NCI-H460 (cell line): ENCODE results near the gene UBE2E2. TPM values are rescaled to one million over a fixed set of nuclear protein-coding genes. Genes with fewer than 3 reads are reported as not detected.

Experiments
- DNase-seq: peaks from one replicate; pipeline ENCODE4 v3.0.0-alpha.2; 2016; ENCODE audit warnings: low read depth; ENCODE audit errors: extremely low read depth
- total RNA-seq: library from RNA; depleted of rRNA; stranded (reverse); fragments of >200 nt; shearing (Covaris generic); gene quantifications from 2 replicates; pipeline ENCODE4 v1.2.3, GENCODE V29; 2014

The UBE2E2 gene
- total RNA-seq, 1 experiment from 2014 or later: 35.5 TPM

DNA sequence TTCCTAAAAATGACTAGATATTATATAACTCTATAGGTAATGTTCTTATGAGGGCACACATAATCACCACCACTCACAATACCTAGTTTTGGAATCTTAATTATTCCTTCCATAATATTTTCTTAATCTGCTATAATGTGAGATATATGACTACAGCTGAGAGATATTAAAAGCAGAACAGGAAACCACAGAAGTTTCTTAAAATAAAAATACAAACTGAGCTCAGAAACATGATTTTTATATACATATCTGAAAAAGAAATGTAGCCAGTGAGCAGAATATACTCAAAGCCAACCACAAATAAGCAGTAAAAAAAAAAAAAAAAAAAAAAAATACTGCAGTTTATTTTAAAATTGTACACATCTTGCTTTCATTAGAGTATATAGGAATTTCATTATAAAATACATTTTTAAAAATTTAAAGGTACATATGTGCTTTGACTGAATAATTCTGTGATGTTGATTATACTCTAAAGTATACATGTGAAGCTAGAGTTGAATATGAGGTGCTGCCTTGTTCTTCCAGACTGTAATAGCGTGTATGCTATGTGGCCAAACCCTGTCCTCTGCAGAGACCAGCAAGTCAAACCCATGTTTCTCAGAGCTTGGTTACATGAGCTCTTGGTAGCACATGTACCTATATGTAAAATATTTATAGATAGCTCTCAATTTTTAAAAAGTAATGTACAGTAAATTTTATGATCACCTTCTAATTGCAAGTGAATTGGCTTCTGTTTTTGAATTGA is 175.0 kb downstream of the UBE2E2 start:
- DNase-seq: no peak

DNA sequence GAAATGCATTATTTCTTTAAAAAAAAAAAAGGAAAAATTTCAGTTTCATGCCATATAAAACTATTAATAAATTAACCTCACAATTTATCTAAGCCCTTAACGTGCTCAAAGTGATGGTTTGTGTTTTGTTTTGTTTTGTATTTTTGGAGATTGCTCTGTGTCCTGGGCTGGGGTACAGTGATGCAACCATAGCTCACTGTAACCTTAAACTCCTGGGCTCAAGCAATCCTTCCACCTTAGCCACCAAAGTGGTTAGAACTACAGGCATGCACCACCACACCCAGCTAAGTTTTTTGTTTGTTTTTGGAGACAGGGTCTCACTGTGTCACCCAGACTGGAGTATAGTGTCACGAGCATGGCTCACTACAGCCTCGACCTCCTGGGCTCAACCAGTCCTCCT is 180.7 kb downstream of the UBE2E2 start:
- no peak for DNase-seq

DNA sequence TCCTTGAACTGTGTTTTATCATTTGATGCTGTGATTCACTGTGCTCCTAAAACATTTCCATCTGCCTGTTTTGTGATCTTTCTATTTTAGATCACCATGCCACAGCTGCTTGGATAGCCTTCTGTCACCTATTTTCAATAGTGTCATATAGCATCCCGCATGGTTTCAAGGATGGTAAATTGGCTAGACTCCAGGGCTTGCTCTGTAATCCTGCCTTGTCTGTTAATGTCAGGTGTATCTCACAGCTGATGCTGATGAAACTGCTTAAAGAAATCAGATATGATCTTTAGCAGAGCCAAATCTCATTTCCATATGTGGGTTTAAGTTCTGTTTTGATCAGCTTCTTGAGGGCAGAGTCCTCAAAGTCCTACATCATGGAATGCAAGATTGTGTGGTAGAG is 182.2 kb downstream of the UBE2E2 start:
- DNase-seq: no peak

DNA sequence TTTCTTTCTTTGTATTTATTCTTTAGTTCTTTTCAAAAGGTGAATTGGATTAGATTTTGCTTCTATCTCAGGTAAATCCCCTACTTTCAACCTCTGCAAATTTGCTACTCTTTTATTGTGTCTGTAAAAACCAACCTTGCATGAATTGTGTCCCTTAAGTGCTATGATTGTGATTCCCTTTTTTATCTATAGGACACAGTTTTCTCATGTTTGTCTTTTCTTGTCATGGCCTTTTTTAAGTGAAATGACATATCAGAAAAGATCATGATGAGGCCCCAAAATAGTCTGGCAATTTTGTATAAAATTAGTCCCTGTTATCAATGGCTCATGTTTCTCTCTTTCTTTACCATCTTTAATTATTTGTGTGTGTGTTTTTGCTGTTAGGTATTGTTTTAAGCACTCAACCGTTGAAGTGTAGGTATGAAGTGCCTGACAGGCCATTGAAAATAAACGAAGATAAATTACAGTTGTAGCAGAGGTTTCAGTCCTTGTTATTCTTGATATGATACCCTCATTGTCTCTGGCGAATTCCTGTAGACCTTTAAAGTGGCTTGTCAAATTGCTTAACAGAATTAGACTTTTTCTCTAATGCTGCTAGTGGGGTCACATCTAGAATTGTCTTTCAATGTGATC is 184.3 kb downstream of the UBE2E2 start:
- no peak for DNase-seq

DNA sequence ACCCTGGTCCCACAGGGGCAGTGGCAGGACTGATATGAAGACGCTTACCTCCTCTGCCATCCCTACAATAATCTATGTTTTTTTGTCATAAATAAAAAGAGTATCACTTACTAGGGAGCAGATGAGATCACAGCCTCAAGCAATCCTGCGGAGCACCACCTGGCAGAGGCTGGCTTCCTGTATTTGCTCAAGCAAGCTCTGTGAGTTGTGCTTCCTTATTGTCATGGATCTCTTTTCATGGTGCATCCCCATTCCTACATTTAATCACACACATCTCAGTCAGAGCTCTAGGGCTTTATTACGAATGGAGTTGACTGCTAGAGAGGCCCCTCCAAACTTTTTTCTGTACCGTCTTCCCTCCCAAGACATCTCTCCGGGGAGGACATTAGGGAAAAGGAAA is 186.0 kb downstream of the UBE2E2 start:
- no peak for DNase-seq

DNA sequence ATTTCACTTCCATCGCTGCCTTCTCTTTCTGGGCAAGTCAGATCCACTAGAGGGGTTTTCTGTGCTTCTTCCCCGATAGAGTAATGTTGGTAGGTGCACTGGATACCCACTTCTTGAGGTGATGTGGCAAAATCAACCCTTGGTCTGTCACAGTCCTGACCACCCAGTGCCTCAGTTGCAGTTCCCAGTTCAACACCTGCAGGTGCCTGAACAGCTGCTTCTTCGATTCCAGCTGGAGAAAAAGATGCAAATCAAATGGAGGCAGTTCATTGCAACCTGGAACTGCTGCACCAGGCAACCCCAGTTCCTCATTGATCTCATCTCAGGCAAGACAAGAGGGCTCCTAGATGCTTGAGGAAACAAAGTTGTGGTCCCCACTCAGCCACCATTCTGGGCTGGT is 186.6 kb downstream of the UBE2E2 start:
- no peak for DNase-seq

DNA sequence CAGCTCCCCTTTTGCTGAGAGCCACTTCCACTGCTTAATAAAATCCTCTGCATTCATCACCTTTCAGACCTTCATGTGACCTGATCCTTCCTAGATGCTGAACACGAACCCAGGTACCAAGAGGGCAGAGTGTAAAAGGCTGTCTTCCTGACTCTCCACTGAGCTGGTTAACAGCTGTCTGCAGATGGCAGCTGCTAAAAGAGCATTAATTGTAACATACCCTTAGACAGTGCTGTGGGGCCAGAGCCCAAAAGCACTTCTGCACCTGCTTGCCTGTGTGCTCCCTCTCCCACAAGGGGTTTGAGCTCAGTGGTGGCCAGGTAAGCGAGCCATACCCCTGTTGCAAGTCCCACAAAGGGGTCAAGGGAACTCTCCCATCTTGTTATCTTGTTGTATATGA is 187.3 kb downstream of the UBE2E2 start:
- no peak for DNase-seq

DNA sequence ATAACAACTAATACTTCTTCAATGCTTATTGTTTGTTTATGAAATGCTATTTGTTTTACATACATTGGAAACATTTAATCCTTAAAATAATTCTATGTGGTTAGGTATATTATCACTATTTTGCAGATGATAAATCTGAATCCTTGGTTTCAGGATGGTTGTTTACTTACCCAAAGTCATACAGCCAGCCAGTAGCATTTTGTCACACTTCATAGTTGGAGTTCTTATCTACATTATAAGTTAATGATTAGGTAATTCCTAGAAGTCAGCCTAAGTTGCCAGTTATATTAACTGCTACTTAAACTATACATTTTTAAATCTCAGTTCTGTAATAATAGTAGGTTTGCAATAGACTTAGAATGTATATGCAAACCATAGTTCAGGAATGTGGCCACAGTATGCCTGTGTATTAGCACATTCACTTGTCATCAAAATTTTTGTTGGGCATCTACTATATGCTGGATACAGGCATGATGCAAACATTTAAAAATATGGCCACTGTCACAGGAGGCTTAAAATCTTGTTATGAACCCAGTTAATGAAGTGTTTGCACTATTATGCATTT is 187.9 kb downstream of the UBE2E2 start:
- no peak for DNase-seq

DNA sequence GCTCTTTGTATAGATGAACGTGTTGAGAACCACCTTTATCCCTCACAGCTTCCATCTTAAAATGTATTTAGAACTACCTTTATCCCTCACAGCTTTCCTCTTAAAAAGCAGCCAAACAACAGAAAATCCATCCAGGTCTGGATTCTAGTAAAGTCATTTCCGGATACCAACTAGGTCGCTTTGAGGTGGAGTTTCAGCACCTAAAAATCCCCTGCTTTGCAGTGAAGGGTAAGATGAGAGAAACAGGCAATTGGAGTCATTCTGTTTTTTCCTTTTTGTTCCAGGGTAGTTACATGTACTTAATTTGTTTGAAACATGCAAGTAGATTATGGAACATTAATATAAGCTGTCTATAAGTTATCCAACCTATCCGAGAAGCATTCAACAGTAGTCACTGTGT is 192.0 kb downstream of the UBE2E2 start:
- no peak for DNase-seq

DNA sequence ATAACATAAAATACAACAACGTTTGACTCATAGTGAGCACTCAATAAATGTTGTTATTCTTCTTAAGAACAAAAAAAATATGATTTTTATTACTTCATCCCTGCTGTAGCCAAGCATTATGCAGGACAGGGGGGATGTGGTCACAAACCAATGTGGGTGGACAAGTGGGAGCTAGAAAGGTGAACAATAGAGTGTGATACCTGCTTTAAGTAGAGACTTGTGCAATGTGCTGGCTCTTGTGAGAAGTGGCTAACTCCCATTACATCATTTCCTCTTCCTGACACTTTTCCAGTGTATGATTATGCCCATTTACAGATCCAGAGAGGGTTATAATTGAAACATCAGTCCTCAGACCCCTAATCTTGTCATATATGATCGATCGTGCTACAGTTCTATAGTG is 193.6 kb downstream of the UBE2E2 start:
- no peak for DNase-seq

DNA sequence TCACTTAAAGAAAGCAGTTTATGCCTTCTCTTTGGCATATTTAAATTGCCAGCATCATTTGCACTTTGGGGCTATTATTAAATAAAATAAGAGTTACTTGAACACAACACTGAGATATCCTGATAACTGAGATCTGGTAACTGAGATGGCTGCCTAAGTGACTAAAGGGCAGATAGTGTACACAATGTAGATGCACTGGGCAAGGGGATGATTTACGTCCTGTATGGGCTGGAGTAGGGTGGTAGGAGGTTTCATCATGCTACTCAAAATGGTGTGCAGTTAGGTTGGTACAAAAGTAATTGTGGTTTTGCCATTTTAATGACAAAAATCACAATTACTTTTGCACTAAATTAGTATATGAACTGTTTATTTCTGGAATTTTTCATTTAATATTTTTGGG is 196.1 kb downstream of the UBE2E2 start:
- DNase-seq: no peak

DNA sequence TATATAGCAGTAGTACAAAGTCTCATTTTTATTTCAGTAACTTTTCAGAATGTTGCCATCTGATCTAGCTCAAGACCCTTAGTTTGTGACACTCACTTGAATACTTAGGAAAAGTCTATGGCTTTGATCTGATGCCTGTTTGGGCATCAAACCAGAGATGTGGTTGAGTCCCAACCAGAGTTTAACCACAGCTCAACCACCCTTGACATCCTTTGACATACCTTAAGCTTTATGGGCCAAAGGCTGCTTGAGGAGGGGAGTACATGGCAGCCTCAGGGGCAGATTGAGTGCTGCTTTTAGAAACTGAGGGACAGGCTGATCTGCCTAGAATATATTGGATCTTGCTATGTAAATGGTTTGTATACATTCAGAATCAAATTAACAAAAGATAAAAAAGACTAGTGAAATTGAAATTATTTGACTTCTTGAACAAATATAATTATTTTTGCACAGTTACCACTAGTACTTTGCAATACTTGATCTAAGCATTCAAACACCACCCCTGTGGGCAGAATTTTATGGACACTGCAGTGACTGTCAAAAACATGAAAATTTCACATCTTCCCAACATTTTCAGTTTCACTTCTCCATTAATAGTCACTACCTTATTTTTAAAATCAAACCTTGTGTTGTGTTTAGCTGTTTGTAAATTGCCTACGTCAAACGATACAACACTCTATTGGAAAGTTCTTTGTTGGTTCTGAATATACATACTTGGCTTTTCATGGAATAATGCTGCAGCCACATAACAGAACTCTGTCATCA is 199.8 kb downstream of the UBE2E2 start:
- no peak for DNase-seq

DNA sequence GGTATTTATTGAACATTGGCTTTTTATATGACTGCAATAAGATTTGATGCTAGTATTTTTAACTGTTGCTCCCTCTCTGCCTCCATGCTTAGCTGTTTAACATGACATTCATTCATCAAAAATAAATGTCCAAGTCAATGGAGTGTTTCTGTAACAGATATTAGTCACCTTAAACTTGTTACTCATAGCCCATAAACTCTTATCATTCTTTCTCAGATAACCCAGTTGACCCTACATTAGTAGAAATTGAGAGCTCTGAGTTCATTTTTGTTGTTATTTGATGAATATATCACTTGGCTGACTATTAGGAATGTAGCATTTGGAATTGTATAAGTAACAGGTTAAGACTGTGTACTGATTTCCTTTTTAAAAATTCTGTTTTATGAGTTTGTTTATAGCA is 201.1 kb downstream of the UBE2E2 start:
- DNase-seq: no peak

DNA sequence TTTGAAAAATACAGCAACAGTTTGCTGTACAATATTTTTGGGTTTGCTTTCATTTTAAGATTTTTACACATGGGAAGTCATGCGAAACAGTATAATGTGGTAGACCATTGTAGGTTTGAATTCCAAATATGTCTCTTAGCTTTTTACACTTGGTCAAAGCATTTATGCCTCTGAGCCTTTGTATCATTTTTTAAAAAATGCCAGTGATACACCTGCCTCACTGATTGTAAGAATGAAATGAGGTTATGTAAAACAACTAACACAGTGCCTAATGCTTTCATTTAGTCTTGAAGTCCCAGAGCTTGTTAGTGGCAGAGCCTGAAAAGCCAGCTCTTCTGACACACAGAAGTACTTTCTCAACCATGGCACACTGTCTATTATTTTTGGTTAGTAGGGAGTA is 202.0 kb downstream of the UBE2E2 start:
- no peak for DNase-seq

DNA sequence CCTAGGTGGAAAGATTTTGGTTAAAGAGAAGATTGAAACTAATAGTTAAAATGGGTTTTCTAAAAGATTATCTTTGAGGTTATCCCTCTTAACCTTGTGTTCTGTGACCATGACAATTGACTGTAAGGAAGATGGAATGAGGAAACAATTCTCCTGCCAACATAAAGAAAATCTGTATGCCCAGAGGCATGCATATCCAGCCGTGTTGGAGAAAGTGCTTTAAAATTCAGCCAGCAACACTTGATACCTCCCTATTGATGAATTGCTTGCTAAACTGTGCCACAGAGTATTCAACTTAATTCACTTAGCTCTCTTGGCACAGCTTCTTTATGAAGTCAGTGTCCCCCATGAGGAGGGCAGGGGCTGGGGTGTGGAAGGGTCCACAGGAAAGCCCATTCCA is 203.5 kb downstream of the UBE2E2 start:
- DNase-seq: no peak

DNA sequence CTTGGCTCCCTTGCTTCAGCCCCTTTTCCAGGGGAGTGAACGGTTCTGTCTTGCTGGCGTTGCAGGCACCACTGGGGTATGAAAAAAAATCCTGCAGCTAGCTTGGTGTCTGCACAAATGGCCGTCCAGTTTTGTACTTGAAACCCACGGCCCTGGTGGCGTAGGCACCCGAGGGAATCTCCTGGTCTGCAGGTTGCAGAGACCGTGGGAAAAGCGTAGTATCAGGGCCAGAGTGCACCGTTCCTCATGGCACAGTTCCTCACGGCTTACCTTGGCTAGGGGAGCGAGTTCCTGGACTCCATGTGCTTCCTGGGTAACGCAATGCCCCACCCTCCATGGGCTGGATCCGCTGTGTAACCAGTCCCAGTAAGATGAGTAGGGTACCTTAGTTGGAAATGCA is 214.9 kb downstream of the UBE2E2 start:
- no peak for DNase-seq

DNA sequence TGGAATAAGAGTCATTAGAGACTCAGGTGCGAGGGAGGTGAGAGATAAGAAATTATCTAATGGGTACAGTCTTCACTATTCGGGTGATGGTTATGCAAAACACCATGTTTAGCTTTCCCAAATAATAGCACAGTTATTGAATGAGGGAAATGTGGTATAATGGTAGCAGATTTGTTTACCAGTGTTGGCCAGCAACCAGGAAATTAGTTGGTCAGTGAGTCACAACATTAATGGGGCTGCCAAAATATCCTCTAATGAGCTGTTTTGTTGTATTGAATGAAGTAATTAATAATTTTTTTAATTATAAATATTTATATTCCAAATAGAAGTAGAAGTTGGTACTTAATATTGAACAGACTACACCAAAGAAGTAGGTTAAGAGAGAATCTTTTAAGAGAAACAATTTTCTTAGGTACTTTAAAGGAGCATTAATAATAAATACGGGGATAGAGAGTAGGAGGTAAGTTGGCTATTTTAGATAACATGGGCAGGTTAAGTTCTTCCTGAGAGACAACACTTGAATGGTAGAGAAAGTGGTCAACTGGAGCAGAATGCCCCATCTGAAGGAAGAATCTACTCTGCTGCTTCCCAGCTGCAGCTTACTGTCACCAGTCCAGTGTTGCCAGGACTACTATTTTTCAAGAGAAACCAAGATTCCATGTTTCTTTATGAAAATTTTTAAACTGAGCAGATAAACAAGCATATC is 218.8 kb downstream of the UBE2E2 start:
- DNase-seq: no peak

DNA sequence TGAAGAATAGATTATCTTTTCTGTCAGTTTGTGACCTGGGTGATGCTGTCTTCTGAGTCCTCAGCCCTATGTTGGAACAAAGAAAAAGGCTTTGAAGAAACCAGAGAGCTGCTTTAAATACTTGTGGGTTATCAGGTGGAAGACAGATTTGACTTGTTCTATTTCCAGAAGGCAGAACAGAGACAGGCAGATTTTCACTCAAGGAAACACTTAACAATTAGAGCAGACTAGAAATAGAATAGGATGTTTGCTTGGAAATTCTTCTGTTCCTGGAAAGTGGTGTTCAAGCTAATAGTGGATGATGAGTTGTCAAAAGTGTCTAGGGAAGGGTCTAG is 219.4 kb downstream of the UBE2E2 start:
- no peak for DNase-seq

DNA sequence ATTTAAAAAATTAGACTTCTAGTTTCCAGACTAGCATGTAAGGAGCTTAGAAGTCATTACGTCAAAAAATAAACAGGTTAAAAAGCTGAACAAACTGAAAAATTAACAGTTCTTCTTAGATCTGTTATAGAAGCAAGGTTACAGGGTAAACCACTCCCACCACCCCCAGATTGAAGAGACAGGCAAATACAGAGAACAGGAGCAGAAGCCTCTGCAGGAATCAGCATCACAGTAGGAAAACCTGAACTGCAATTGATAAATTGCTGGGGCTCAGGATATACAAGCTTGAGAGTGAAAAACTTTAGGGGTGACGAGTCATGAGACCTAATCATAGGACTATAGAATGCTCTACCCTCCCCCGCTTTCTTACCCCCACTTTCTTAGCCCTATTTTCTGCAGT is 222.3 kb downstream of the UBE2E2 start:
- no peak for DNase-seq

DNA sequence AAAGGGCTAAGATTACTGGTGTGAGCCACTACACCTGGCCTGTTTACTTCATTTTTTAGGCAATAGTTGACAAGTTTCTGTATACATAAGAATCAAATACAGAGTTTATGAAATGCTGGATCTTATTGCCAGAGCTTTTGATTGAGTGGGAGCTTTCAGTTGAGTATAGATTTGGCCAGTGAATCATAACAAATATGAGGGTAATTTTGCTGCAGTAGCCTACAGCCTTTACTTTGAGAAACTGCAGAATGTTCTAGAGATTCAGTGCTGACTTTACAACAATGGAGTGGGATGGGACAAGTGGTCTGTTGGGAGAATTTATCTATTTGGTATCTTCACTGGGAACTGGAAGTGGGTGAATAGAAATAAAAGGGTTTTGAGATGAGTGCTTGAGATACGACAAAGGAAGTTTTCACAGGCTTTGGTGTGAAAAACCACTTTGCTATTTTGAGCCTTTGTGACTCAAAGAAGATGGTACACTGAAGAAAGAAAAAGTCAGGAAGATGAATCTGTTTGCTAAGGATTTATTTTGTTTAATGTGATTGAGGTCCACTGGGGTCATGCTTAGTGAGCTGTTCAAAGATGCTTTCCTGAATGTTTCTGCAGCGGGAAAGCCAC is 227.8 kb downstream of the UBE2E2 start:
- DNase-seq: no peak

DNA sequence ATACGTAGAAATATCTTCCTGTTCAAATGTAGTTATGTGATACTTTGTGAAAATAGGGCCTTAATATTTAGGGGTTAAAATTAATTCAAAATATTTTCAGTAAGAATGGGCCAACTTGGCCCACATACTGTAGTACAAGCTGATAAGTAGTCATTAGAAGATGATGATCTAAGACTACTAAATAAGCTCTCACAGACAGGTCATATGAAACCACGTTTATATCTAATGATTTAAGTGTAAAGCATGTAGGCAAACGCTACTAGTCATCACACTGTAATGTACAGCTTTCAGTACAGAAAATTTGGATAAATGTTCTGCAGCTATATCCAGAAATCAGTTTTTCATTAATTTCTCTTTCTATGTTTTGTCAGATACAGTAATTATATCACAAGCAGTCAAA is 228.6 kb downstream of the UBE2E2 start:
- DNase-seq: no peak
